Gastrocnemius medialis (tissue), 4 donors: Measurements from ENCODE around the gene DENND1A.

Experiments
- CTCF ChIP-seq, 5 experiments: fragments of 450-650 bp in 3 of 5; fragments of 200-600 bp in 2 of 5; sonication (generic) in 2 of 5; IDR thresholded peaks in 4 of 5; conservative IDR thresholded peaks in 1 of 5; 1 replicate in 4 of 5; 2 replicates in 1 of 5; pipeline ENCODE4 v1.5.1; 2016 to 2019; ENCODE audit warnings: antibody characterized with exemption in 5 of 5, mild to moderate bottlenecking in 3 of 5, moderate library complexity in 3 of 5
- POLR2A ChIP-seq, 2 donors: fragments of 450-650 bp; IDR thresholded peaks; one replicate each; pipeline ENCODE4 v1.6.1; 2017; ENCODE audit warnings: antibody characterized with exemption in 2 of 2, mild to moderate bottlenecking in 2 of 2, moderate library complexity in 2 of 2

- TF ChIP-seq CTCF (IDR thresholded peaks at IDR 0.05 in 4 of 5, conservative IDR thresholded peaks at IDR 0.05 in 1 of 5) (no peak), POLR2A (IDR thresholded peaks at IDR 0.05) (no peak)
Measured at GRCh38 chr9:123686829-123687192, 243.1 kb downstream of the DENND1A start.
